Muscle of arm (tissue), 12 donors: Measurements from ENCODE around the gene DKK1. TPM values are rescaled to one million over a fixed set of nuclear protein-coding genes. Genes with fewer than 3 reads are reported as not detected.
"Not testable (repeated sequence)": the region's sequence is repeated elsewhere in the genome, so short reads cannot be mapped to it uniquely, and the experiment has no call there.

Experiments used
- DNase-seq: peaks from one replicate; pipeline ENCODE4 v3.0.0-alpha.2; 2013
- polyA plus RNA-seq, 12 donors: library from polyadenylated mRNA; unstranded; fragments of 120-200 nt; gene quantifications; one replicate each; pipeline ENCODE4 v1.2.1, GENCODE V29; 2013; ENCODE audit not compliant: insufficient read length in 12 of 12

The DKK1 gene
- polyA plus RNA-seq, 12 donors = 0.27 to 12.0 (median 0.94) TPM; not detected in 2

GRCh38 chr10:52365547-52366432 lies 51.7 kb downstream of the DKK1 start:
- not testable (repeated sequence) for DNase-seq
